Naive thymus-derived CD8-positive, alpha-beta T cell (primary cell): Measurements from ENCODE around the gene YPEL2. TPM values are rescaled to one million over a fixed set of nuclear protein-coding genes. Genes with fewer than 3 reads are reported as not detected.

Experiments used
- ATAC-seq, 2 donors: fragments of 150-1000 bp; cut with Tn5 transposase in 1 of 2; sonication (Bioruptor Pico), chemical (Tn5 transposase) in 1 of 2; 1 replicate in 1 of 2; 2 replicates in 1 of 2; pipeline ENCODE4 v1.10.0; 2021; ENCODE audit warnings: mild to moderate bottlenecking in 2 of 2, moderate library complexity in 2 of 2
- POLR2A ChIA-PET: fragments of 350-600 bp; sonication (Branson Sonifier 250); formaldehyde crosslinking; loops from one replicate; lab custom pipeline; 2021; ENCODE audit warnings: antibody characterized with exemption; lab: Charles Lee
- DNase-seq, 10 donors: peaks; one replicate each; pipeline versions ENCODE4 v3.0.0 to v3.0.0-alpha.2; 2020 to 2022
- H3K27ac Mint-ChIP-seq, 10 donors: one replicate each; pipeline ENCODE4 v1.8.0; 2020 to 2022; ENCODE audit warnings: mild to moderate bottlenecking in 10 of 10, mixed read lengths in 10 of 10, moderate library complexity in 4 of 10, inconsistent platforms in 1 of 10
- H3K27me3 Mint-ChIP-seq, 5 donors: one replicate each; pipeline ENCODE4 v1.8.0; 2021 to 2022; ENCODE audit warnings: mixed read lengths in 5 of 5
- H3K36me3 Mint-ChIP-seq, 3 donors: one replicate each; pipeline ENCODE4 v1.8.0; 2020 to 2022; ENCODE audit warnings: mixed read lengths in 3 of 3, mild to moderate bottlenecking in 2 of 3, inconsistent platforms in 1 of 3
- H3K4me1 Mint-ChIP-seq, 4 donors: one replicate each; pipeline ENCODE4 v1.8.0; 2021 to 2022; ENCODE audit warnings: mixed read lengths in 4 of 4
- H3K4me3 Mint-ChIP-seq, 10 donors: one replicate each; pipeline ENCODE4 v1.8.0; 2020 to 2022; ENCODE audit warnings: mild to moderate bottlenecking in 10 of 10, mixed read lengths in 10 of 10, moderate library complexity in 6 of 10, inconsistent platforms in 1 of 10
- H3K9me3 Mint-ChIP-seq, 9 donors: one replicate each; pipeline ENCODE4 v1.8.0; 2020 to 2022; ENCODE audit warnings: mixed read lengths in 9 of 9, mild to moderate bottlenecking in 3 of 9, inconsistent platforms in 1 of 9, moderate library complexity in 1 of 9
- microRNA-seq: library from miRNA; unstranded; fragments of <30 nt; microRNA quantifications from one replicate; pipeline ENCODE4 v1.2.0, GENCODE V29; 2022; ENCODE audit warnings: borderline microRNAs expressed
- polyA plus RNA-seq, 3 donors: library from polyadenylated mRNA; unstranded; fragments of 300-500 nt; fragmentation: Illumina TruSeq; gene quantifications; one replicate each; pipeline ENCODE4 v1.2.3, GENCODE V29; 2021
- total RNA-seq, 8 experiments: library from RNA in 2 of 8; stranded (reverse) in 2 of 8; gene quantifications; one replicate each; pipeline ENCODE4 v1.2.3 and lab custom pipeline; 2021 to 2026

Gene YPEL2
- total and polyA plus RNA-seq, 5 experiments from 2014 or later, result 22.0 to 75.0 (median 28.7) TPM

DNA sequence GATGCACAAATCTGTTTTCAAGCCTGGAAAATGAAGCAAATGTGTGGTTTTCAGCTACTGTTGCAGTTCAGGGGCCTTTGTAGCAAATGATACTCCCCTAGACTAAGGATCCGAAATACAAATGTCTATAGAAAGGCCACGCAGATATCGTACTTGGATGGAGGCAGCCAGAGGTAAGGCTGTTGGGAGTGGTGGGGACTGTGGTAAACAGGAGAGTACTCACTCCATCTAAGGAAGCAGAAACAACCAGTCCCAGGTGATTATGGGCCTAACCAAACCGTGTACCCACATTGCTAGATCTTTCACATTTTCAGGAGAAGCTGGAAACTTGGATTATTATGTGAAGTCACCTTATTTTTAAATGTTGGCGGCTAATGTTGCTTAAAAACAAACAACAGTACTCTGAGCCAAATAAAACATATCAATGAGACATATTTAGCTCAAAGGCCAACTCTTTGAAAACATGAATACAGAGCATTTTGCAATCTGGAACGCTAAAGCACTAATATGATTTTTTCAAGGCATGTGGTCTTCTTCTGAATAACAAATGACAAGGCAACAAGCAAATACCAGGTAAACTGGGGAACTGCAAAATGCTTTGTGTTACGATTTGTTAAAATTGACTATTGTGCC is 110.1 kb downstream of the YPEL2 start:
- ATAC-seq (no peak), DNase-seq (no peak)
- POLR2A ChIA-PET, result interaction anchor here (0.6 to 5.2 kb wide), 7 partner anchors 10 to 131 kb away, joined by 3 to 25 read pairs (median 9); partner anchors contain the start of gene YPEL2
- Mint-ChIP-seq H3K27me3 (no peaks in the 10 kb centered on the region), H3K4me1 (peaks cover 6 to 40% (median 21%) of the 10 kb centered on the region in 4 donors), H3K27ac (peak overlapping the region in 2 of 10 donors; percentile 62 to 70), H3K4me3 (no peak overlapping the region), H3K9me3 (no peaks in the 10 kb centered on the region), H3K36me3 (no peaks in the 10 kb centered on the region)

DNA sequence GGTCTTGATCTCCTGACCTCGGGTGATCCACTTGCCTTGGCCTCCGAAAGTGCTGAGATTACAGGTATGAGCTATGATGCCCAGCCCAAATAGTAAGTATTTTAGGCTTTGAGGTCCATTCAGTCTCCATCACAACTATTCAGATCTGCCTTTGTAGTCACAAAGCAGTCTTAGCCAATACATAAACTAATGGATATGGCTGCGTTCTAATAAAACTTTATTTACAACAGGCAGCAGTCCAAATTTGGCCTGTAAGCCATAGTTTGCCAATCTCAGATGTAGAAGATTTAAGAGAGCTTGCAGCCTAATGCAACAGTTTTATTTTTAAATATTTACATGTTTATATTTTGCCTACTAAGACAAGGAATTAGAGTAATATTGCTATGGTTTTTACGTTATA is 111.7 kb downstream of the YPEL2 start:
- ATAC-seq (no peak), DNase-seq (no peak)
- Mint-ChIP-seq H3K36me3 (no peaks in the 10 kb centered on the region), H3K27me3 (no peaks in the 10 kb centered on the region), H3K4me3 (no peak overlapping the region), H3K9me3 (no peaks in the 10 kb centered on the region), H3K4me1 (peaks cover 4 to 32% (median 15%) of the 10 kb centered on the region in 4 donors), H3K27ac (no peak overlapping the region)
- POLR2A ChIA-PET, result interaction anchor here (0.7 to 5.2 kb wide), 3 partner anchors 111 to 132 kb away, joined by 3 to 25 read pairs (median 9); partner anchors contain the start of gene YPEL2

Small RNAs within 50 kb of the gene (microRNA-seq; reads per million reads assigned to microRNA genes)
- gene MIR4729, result 2.7 reads per million

Other genes with a start within 250 kb of the YPEL2 start
- gene TRIM37, start 224.8 kb upstream of the YPEL2 start, total RNA-seq, result 10 to 100 TPM; 26.1 to 27.2 TPM
- 1 to 10 TPM; 7.2 to 9.3 (median 8.3) TPM for gene TRIM37, start 224.8 kb upstream of the YPEL2 start, polyA plus RNA-seq
- gene SKA2, start 176.5 kb upstream of the YPEL2 start, total RNA-seq, result 10 to 100 TPM; 13.1 to 15.7 TPM
- gene SKA2, start 176.5 kb upstream of the YPEL2 start, polyA plus RNA-seq, result 10 to 100 TPM; 28.7 to 34.4 (median 33.2) TPM
- gene PRR11, start 175.9 kb upstream of the YPEL2 start, total RNA-seq, result under 1 TPM; 0.65 to 0.85 TPM
- gene PRR11, start 175.9 kb upstream of the YPEL2 start, polyA plus RNA-seq, result under 1 TPM in 2 of 3 donors, not detected in 1; 0.32 to 0.66 TPM
- 10 to 100 TPM; 22.2 to 22.4 TPM for gene SMG8, start 121.6 kb upstream of the YPEL2 start, total RNA-seq
- gene SMG8, start 121.6 kb upstream of the YPEL2 start, polyA plus RNA-seq, result 10 to 100 TPM in 1 of 3 donors, 1 to 10 TPM in 2; 7.9 to 12.5 (median 9.5) TPM
- 1 to 10 TPM; 4.7 to 8.0 TPM for gene GDPD1, start 111.1 kb upstream of the YPEL2 start, total RNA-seq
- gene GDPD1, start 111.1 kb upstream of the YPEL2 start, polyA plus RNA-seq, result 1 to 10 TPM; 2.1 to 4.0 (median 2.6) TPM
- 10 to 100 TPM; 33.8 to 34.8 TPM for gene DHX40, start 234.0 kb downstream of the YPEL2 start, total RNA-seq
- 10 to 100 TPM; 23.6 to 25.9 (median 24.0) TPM for gene DHX40, start 234.0 kb downstream of the YPEL2 start, polyA plus RNA-seq